Measurements from ENCODE around the gene ATP6V1G3.

ATP6V1G3 gene

DNA sequence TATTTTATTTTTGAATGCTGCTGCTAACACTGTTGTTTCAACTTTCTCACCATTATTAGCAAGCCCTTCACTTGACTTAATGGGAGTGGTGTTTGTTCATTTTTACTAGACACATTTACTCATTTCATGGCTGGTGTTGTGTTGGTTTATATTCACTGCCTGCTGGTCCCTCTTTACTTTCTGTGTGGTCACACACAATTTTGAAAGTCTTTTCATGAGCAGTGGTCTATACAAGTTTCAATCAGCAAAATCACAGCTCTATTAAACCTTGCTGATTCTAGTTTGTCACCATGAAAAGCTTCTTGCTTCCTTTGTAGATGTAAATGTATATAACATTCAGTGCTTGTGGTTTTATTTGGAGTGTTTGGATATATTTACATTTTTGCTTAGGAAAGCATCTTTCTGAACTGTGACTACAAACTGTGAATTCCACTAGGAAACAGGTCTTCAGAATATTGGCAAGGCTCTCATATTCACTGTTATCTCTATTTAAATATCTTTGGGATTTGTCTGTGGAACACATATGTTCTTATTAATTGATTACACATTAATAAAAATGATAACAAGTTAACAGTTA, 22.8 kb downstream of the ATP6V1G3 start:
- in situ Hi-C loops (cut with HindIII; ENCODE audit: low pct_ligation_motif_present, low pct_unique_long_range_greater_than_20kb, low sequenced_read_pairs): no loop called here

DNA sequence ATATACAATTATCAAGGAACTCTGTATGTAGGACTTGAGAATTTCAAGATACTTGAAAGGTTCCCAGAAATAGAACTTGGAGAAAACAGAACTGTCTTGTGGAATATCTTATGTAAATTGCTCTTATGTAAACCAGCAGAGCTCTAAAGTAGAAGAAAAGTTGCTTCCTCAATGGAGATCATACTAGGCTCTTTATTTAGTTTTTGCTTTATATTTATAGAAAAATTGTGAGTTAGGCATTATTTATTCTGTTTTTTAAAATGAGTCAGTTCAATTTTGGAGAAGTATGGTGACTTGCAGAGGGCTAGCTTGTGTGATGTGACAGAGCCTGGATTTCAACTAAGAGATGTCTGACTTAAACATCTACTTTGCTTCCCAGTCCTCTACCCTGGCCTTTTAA, 40.4 kb downstream of the ATP6V1G3 start:
- in situ Hi-C loops (cut with HindIII; ENCODE audit: low pct_ligation_motif_present, low pct_unique_long_range_greater_than_20kb, low sequenced_read_pairs): no loop called here
- no peak for DNase-seq

More for the DNA sequence above, 22.8 kb downstream of the ATP6V1G3 start:
- DNase-seq: no peak

GRCh38 chr1:198499588-198499987, 40.9 kb downstream of the ATP6V1G3 start:
- in situ Hi-C loops (cut with HindIII; ENCODE audit: low pct_ligation_motif_present, low pct_unique_long_range_greater_than_20kb, low sequenced_read_pairs): no loop called here
- DNase-seq: no peak

- in situ Hi-C loops (cut with HindIII; ENCODE audit: low pct_ligation_motif_present, low pct_unique_long_range_greater_than_20kb, low sequenced_read_pairs): no loop called here
- DNase-seq: no peak
Measured at GRCh38 chr1:198498881-198499280, 41.6 kb downstream of the ATP6V1G3 start.

GRCh38 chr1:198498103-198498385, 42.4 kb downstream of the ATP6V1G3 start:
- DNase-seq: no peak
- in situ Hi-C loops (cut with HindIII; ENCODE audit: low pct_ligation_motif_present, low pct_unique_long_range_greater_than_20kb, low sequenced_read_pairs): no loop called here

GRCh38 chr1:198497326-198498102, 43.0 kb downstream of the ATP6V1G3 start:
- peak; percentile 18 for DNase-seq
- in situ Hi-C loops (cut with HindIII; ENCODE audit: low pct_ligation_motif_present, low pct_unique_long_range_greater_than_20kb, low sequenced_read_pairs): no loop called here

- peak; percentile 29 for DNase-seq
- in situ Hi-C loops (cut with HindIII; ENCODE audit: low pct_ligation_motif_present, low pct_unique_long_range_greater_than_20kb, low sequenced_read_pairs): no loop called here
Measured at GRCh38 chr1:198496216-198497143, 44.0 kb downstream of the ATP6V1G3 start.

GRCh38 chr1:198495631-198496030, 44.8 kb downstream of the ATP6V1G3 start:
- in situ Hi-C loops (cut with HindIII; ENCODE audit: low pct_ligation_motif_present, low pct_unique_long_range_greater_than_20kb, low sequenced_read_pairs): no loop called here
- DNase-seq: no peak

DNA sequence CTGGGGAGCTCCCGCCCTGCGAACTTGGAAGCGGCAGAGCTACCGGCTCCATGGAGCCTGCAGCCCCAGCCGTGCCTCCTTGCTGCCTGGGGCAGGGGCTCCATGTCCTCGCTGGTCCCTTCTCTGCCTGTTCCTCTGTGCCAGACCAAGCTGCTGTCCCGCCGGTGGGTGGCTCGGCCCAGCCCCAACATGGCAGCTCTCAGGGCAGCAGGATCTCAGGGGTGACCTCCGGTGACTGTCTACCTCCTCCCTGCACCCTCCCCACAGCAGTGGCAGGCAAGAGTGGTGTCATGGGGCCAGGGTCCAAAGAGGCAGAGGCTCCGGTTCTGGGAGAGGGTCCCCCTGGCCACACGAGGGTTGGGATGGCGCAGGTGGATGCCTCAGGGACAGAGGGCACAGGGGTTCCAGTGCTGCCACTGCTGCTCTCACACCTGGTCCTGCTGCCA, 45.8 kb downstream of the ATP6V1G3 start:
- in situ Hi-C loops (cut with HindIII; ENCODE audit: low pct_ligation_motif_present, low pct_unique_long_range_greater_than_20kb, low sequenced_read_pairs): no loop called here
- no peak for DNase-seq

DNA sequence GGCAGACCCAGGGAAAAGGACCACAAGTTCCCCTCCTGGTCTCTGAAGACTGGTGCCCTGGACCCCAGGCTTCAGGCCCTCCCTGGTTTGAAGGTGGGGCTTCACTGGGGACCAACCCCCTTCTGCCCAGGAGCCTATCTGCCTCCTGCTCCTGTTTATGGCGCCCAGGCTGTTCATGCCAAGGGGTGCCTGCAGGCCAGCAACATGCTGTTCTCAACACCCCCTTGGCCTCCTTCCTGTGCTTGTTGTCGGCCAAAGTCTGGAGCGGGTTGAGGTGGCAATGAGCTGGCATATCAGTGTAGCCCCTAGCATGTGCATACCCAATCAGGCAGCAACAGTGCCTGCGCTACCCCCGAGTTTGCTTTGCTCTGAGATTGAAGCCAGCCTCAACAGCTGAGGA, 46.3 kb downstream of the ATP6V1G3 start:
- in situ Hi-C loops (cut with HindIII; ENCODE audit: low pct_ligation_motif_present, low pct_unique_long_range_greater_than_20kb, low sequenced_read_pairs): no loop called here
- DNase-seq: no peak

GRCh38 chr1:198493329-198493728, 47.2 kb downstream of the ATP6V1G3 start:
- in situ Hi-C loops (cut with HindIII; ENCODE audit: low pct_ligation_motif_present, low pct_unique_long_range_greater_than_20kb, low sequenced_read_pairs): no loop called here
- DNase-seq: no peak

DNA sequence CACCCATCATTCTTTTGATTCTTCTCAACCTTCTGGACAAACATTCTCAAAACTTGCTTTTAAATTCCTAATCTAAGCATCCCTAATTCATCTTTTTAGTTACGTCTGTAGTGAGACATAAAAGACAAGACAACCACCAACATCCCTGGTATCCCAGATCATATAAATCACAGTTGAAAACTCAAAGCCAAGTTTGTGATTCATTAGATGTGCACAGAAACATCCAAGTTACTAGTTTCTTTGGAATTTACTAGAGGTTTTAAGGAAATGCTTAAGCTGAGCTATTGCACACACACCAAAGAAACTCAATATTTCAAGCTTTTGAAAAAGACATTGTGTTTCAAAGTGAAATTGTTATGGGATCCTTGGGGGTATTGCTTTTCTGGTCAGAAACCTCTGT, 47.6 kb downstream of the ATP6V1G3 start:
- DNase-seq: no peak
- in situ Hi-C loops (cut with HindIII; ENCODE audit: low pct_ligation_motif_present, low pct_unique_long_range_greater_than_20kb, low sequenced_read_pairs): no loop called here

DNA sequence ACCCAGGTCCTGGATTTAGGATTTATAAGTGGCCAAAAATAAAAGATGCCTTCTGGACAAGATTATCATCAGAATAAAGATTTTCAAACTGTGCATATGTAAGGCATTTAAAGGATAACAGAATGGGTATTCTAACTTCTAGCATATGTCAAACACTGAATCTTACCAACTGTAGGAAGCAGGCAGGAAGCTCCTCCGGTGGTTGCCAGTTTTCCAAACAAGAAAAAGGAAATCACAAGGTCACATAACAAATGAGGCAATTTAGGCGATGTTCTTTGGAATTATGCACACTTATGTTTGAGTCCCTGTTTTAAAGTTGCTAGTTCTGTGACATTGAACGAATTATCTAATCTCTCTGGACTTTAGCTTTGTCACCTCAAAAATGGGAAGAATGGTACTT, 48.9 kb downstream of the ATP6V1G3 start:
- no peak for DNase-seq
- in situ Hi-C loops (cut with HindIII; ENCODE audit: low pct_ligation_motif_present, low pct_unique_long_range_greater_than_20kb, low sequenced_read_pairs): no loop called here

GRCh38 chr1:198491028-198491427, 49.5 kb downstream of the ATP6V1G3 start:
- DNase-seq: no peak
- in situ Hi-C loops (cut with HindIII; ENCODE audit: low pct_ligation_motif_present, low pct_unique_long_range_greater_than_20kb, low sequenced_read_pairs): no loop called here

GRCh38 chr1:198490224-198490623, 50.3 kb downstream of the ATP6V1G3 start:
- DNase-seq: no peak
- in situ Hi-C loops (cut with HindIII; ENCODE audit: low pct_ligation_motif_present, low pct_unique_long_range_greater_than_20kb, low sequenced_read_pairs): no loop called here

GRCh38 chr1:198486903-198487302, 53.6 kb downstream of the ATP6V1G3 start:
- no peak for DNase-seq
- in situ Hi-C loops (cut with HindIII; ENCODE audit: low pct_ligation_motif_present, low pct_unique_long_range_greater_than_20kb, low sequenced_read_pairs): no loop called here

DNA sequence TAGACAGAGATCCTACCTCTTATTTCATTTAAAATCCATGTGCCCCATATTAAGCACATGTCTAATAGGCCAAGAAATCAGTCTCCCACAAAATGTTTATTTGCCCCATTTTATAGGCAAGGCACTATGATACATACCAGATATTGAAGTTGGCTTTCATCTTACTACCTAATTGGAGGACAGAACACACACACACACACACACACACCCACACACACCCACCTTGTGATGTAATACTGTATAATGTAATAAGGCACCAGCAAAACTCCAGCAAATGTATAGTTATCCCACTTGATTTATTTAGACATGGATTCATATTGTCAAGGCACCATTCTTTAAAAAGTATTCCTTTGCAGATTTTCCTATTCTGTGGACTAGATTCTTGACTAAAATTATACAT, 56.8 kb downstream of the ATP6V1G3 start:
- no peak for DNase-seq
- in situ Hi-C loops (cut with HindIII; ENCODE audit: low pct_ligation_motif_present, low pct_unique_long_range_greater_than_20kb, low sequenced_read_pairs): no loop called here

DNA sequence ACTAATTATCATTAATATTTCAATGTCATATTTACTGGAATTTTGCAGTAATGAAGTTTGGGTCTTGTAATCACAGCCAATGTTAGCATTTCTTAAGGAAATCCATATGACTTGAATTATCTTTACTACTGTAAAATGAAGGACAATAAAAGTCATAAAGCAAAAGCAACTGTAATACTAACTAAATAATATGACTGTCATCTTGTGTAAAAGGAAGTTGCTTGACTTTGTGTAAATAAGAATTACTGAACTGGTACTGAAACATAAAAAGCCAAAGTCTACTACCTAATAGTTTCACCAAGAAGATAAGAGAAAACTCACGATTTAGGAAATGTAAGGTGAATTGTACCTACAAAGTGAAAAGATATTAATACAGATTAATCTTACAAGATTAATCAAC, 57.5 kb downstream of the ATP6V1G3 start:
- DNase-seq: no peak
- in situ Hi-C loops (cut with HindIII; ENCODE audit: low pct_ligation_motif_present, low pct_unique_long_range_greater_than_20kb, low sequenced_read_pairs): no loop called here

DNA sequence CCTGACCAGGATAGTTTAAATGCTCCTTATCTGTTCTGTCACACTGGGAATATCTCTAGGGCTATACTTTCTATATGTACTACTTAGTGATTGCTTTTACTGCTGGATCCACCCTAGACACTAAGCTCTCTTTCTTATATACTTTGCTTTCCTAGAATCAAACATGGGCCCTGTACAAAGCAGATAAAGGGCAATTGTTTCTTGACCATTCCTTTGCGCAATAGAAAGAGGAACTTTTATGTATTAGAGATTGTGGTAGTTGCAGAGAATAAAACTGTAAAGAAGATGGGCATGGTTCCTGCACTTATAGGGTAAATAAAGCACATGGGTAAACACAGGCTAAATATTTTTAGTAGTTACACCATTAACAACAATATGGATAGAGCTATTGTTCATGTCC, 58.8 kb downstream of the ATP6V1G3 start:
- in situ Hi-C loops (cut with HindIII; ENCODE audit: low pct_ligation_motif_present, low pct_unique_long_range_greater_than_20kb, low sequenced_read_pairs): no loop called here
- DNase-seq: no peak
